NCI-H1436 (cell line): Measurements from ENCODE around the gene MEF2C.
"Not testable (repeated sequence)": the region's sequence is repeated elsewhere in the genome, so short reads cannot be mapped to it uniquely, and the experiment has no call there.

Experiments used
- DNase-seq: peaks from one replicate; lab custom pipeline; 2025; lab: John Stamatoyannopoulos, UW

Gene MEF2C

GRCh38 chr5:88862547-88863175, 20.3 kb downstream of the MEF2C start:
- no peak for DNase-seq

DNA sequence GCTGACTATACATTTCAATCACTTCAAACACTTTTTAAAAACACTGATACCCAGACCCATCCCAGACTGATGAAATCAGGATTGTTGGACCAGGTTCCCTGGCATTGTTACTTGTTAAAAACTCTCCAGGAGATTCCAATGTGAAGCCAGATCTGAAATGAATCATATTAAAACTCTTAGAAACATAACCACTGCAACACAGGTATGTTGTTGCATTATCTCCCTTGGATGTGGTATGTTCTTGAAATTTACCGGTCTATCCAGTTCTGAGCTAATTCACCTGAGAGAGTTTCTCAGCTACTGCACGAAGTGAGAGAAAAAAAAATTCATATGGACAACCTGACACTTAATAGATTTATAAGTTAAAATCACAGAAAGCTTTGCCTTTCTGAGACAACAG, 21.8 kb downstream of the MEF2C start:
- no peak for DNase-seq

DNA sequence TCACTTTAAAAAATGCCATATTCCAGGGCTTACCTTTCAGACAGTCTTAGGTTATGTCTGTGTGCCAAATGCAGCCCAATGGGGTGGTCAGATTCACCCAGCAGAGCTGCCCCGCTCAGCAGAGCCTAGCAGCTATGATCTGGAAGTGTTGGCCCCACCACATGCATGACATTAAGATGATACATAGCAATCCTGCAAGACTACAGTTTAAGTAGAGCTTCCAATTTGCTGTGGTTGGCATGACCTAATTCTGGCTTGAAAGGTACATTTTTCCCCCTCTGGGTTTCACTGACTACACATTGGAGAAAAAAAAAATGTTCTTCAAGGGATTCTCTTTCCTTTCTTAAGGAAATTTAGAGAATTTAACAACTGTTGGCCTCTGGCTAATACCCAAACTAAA, 22.5 kb downstream of the MEF2C start:
- no peak for DNase-seq

DNA sequence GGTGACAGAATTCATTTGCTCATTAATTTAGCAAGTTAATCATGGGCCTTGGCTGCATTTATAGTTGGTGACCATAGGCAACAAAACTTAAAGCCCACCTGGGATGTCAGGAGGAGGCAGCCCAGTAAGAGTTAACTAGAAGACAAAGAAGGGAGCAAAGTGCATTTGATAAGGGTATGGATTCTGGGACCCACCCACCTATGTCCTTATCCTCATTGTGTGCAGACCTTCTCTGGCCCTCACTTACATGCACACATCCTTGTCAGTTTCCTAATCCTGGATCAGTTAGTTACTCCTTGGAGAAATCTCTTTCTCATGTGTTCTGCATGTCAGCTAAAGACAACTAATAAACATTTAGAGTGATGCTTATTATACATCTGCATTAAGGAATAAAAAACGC, 24.6 kb downstream of the MEF2C start:
- no peak for DNase-seq

GRCh38 chr5:88856381-88856780, 26.6 kb downstream of the MEF2C start:
- not testable (repeated sequence) for DNase-seq

GRCh38 chr5:88854769-88855168, 28.2 kb downstream of the MEF2C start:
- no peak for DNase-seq

DNA sequence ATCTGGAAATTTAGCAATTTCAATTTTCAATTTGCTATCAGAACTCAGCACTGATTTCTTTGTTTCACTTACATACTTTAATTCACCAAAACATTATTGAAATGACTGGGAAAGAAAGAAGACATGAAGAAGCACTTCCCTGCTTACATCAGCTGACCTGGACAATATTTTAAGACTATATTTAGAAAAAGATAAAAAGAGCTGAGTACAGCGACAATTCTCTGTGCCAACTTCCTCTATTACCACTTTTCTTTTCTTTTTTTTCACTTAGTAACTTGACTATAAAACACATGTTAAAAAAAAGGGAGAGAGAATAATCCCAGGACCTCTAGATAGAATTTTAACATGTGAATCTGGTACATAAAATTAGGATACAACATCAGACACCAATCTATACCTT, 35.6 kb downstream of the MEF2C start:
- DNase-seq, result no peak

DNA sequence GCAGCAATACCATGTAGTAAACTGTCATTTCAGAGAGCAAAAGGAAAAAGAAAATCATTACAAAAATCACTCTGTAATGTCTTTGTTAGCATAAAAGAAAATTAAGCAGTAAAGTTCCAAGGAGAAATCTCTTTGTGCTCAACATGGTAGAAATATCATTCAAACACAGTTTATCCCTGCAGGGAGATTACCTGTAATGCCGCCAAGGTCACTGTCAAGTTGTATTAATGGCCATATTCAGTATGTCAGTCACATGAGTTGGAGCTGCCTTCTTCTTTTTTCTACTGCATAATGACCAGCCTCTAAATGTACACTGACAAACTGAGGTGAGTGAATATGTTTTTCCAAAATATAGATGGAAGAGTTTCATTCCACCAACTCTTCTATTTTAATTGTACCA, 36.5 kb downstream of the MEF2C start:
- no peak for DNase-seq

- no peak for DNase-seq
Observed at GRCh38 chr5:88845081-88845697, 37.8 kb downstream of the MEF2C start.

GRCh38 chr5:88842784-88843183, 40.2 kb downstream of the MEF2C start:
- DNase-seq, result no peak

DNA sequence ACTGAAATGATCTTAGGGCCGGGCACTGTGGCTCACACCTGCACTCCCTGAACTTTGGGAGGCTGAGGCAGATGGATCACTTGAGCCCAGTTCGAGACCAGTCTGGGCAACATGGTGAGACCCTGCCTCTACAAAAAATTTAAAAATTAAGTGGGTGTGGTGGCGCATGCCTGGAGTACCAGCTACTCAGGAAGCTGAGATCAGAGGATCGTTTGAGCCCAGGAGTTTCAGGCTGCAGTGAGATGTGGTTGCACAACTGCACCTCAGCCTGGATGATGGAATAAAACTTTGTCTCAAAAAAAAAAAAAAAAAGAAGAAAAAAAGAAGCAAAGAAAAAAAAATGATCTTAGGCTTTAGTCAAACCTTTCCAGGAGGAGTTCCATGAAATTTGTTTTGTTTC, 41.8 kb downstream of the MEF2C start:
- no peak for DNase-seq

DNA sequence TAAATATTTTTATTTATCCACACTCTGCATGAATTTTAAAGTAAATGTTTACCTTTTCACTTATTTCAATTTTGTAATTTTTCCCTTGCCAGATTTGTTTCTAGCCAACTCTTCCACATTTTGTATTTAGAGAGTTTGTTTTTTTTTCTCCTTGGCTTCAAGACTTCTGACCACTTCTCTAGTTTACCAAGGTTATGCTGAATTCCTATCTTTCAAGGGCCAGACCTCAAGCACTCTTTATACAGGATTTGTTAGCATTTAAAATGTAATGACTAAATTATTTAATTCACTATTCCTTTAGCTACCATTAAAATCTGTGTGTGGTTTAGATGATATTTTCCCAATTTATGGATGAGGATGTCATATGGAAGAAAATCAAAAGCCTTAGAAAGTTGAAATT, 42.5 kb downstream of the MEF2C start:
- no peak for DNase-seq

GRCh38 chr5:88839238-88839637, 43.7 kb downstream of the MEF2C start:
- DNase-seq, result no peak

DNA sequence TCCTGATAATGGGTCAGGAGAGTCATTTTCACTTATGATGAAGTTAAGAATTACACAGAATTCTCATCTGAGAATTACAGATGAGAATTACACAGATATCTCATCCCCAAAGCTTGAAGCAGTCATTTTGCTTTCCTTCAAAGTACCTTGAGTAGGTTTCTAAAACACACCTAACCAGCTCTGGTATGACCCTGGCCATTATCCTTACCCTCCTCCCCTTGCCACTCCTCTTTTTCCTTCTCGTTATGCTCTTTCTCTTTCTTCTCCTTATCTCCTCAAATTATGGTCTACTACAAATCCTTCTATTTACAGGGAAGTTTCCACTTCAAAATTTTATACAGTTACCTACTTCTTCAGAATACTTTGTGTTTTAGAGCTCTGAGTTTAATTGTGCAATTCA, 44.5 kb downstream of the MEF2C start:
- DNase-seq, result no peak

GRCh38 chr5:88837817-88838216, 45.2 kb downstream of the MEF2C start:
- no peak for DNase-seq

- no peak for DNase-seq
Observed at GRCh38 chr5:88837222-88837621, 45.8 kb downstream of the MEF2C start.

DNA sequence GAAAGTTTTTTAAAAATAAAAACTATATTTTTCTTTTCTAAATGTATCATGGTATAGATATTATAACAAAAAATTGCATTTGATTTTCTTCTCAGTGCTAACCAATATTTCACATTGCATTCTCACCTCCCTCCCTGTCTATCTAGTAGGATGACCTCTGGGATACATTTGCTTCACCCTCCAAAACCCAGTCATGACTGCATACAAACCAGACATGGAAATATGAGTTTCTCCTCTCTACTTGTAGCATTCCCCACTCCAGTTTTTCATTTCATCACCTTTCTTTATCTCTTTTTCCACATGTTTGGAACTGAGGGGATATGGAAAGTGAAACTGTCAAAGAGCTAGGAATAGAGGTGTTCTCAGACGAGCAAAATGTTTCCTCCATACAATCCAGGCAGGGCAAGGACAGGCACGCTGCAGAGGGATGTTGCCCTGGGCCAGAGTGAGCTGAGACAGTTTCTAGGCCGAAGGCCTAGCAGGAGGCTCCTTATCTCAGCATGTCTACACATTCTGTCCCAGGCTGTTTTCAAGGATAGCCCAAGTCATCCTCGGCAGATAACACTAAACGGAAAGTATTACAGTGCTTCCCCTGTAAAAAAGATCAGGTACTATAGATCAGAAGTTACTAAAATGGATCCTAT, 46.7 kb downstream of the MEF2C start:
- no peak for DNase-seq

GRCh38 chr5:88834499-88834898, 48.5 kb downstream of the MEF2C start:
- no peak for DNase-seq

GRCh38 chr5:88834131-88834462, 48.9 kb downstream of the MEF2C start:
- DNase-seq, result no peak

DNA sequence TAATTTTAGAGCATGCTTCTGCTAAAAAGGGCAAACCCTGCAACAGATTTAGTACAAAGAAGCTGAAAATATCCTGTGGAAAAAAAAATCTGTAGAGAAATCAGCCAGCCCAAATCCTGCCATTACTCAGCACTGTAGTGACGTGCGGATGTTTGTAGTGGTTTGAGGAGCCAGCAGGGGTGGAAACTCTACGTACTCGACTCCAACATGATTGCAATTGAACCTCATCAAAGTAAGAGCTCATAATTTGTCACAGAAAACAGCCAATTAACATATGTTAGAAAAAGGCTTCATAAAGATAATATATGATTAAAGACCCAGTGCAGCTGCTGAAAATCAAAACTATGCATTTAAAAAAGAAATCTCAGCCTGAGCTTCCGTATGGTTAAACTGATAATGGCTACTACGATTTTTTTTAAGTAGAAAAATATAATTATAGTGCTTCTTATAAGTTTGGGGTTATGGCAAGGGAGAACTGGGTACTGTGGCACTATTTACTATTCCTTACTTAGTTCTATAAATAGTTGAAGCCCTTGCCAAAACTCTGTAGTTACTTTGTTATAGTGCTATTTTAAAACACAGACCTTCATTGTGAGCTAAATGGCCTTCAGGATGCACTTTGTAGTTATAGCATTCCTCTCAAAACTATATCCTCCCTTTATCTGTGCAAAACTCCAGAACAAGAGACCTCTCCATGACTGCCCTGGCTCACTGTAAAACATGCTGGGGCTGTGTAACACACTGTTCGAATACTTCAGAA, 49.4 kb downstream of the MEF2C start:
- DNase-seq, result peak; percentile 16

- DNase-seq, result no peak
Observed at GRCh38 chr5:88831816-88832215, 51.2 kb downstream of the MEF2C start.

GRCh38 chr5:88830567-88830966, 52.4 kb downstream of the MEF2C start:
- DNase-seq, result no peak

DNA sequence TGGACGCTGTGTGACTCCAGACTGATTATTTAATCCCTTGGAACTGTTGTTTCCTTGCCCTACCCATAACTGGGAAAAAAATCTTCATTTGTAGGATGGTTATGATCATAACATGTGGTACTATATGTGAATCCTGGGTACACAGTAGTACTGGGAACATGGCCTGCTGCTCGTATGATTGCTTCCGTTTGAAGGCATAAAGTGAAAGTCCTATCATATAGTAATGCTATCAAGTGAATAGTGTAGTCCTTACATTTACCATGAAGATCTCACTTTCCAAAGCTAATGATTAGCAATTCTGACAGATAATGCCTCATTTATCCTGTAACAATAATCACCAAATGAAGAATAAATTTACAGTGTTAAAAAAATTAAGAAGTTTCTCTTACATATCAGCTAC, 53.2 kb downstream of the MEF2C start:
- no peak for DNase-seq
